Ovary (tissue), 9 donors: ENCODE data around the gene TRIO. TPM values are rescaled to one million over a fixed set of nuclear protein-coding genes. Genes with fewer than 3 reads are reported as not detected.

ENCODE experiments used
- DNase-seq, 5 donors: peaks; one replicate each; pipeline ENCODE4 v3.0.0-alpha.2; 2019 to 2020
- H3K27ac ChIP-seq, 2 donors: fragments of 200-600 bp; one replicate each; pipeline versions ENCODE4 v1.5.1 to v1.8.0; 2019 to 2022
- H3K27me3 ChIP-seq: fragments of 200-600 bp; one replicate; pipeline ENCODE4 v1.8.0; 2022
- H3K36me3 ChIP-seq: fragments of 200-600 bp; sonication (generic); one replicate; pipeline ENCODE4 v1.5.1; 2019
- H3K4me1 ChIP-seq: one replicate; pipeline ENCODE4 v1.8.1; 2013; ENCODE audit warnings: mild to moderate bottlenecking, moderate library complexity; ENCODE audit not compliant: insufficient read depth
- H3K4me3 ChIP-seq: fragments of 200-600 bp; sonication (generic); one replicate; pipeline ENCODE4 v1.5.1; 2017
- H3K9me3 ChIP-seq, 2 donors: fragments of 200-600 bp in 1 of 2; sonication (generic) in 1 of 2; one replicate each; pipeline versions ENCODE4 v1.5.1 to v1.8.1; 2013 to 2019; ENCODE audit warnings: mild to moderate bottlenecking in 1 of 2, moderate library complexity in 1 of 2
- EP300 ChIP-seq: sonication (generic); formaldehyde crosslinking; IDR thresholded peaks from one replicate; pipeline ENCODE4 v1.6.1; 2017; ENCODE audit warnings: antibody characterized with exemption
- POLR2A ChIP-seq: fragments of 450-650 bp; IDR thresholded peaks from one replicate; pipeline ENCODE4 v1.6.1; 2017; ENCODE audit warnings: antibody characterized with exemption, mild to moderate bottlenecking, moderate library complexity
- WGBS, 3 donors: extraction: QIAGEN DNeasy Blood & Tissue Kit in 1 of 3; methylation state at CpG; one replicate each; pipeline versions ENCODE4 v1.1.5 to v1.1.7; 2013 to 2017; 5-methylcytosine and 5-hydroxymethylcytosine counted together
- intact Hi-C, 4 donors: fragments of 100-400 bp; cut with DNase I; formaldehyde crosslinking; loops; one replicate each; pipeline versions ENCODE4 v1.11.0 to v1.15.1; 2022 to 2023
- polyA plus RNA-seq, 2 donors: library from polyadenylated mRNA; stranded (reverse); fragments of 200-250 nt in 1 of 2; fragments of 350-450 nt in 1 of 2; fragmentation: Illumina TruSeq in 1 of 2; extraction: RNeasy Lipid Tissue Mini Kit (QIAGEN cat#74804) in 1 of 2; gene quantifications; one replicate each; pipeline ENCODE4 v1.2.3, GENCODE V29; 2013 to 2014
- total RNA-seq, 7 donors: library from RNA; depleted of rRNA in 2 of 7; stranded (reverse); fragments of >200 nt in 2 of 7; fragmentation: NEBNext Ultra II Directional in 3 of 7; extraction: Animal tissue kit (Norgen Biotek cat#: 25700) in 3 of 7; gene quantifications; one replicate each; pipeline versions ENCODE4 v1.1.0 to v1.2.4, GENCODE V29; 2016 to 2023
- TF ChIP-seq, protein P1 (sequence below), 3 donors: fragments of 450-650 bp in 2 of 3; fragments of 200-600 bp in 1 of 3; IDR thresholded peaks; one replicate each; pipeline versions ENCODE4 v1.5.1 to v1.8.0; 2016 to 2022; ENCODE audit warnings: antibody characterized with exemption in 3 of 3, mild to moderate bottlenecking in 1 of 3
- donor health status: DM: no; HTN: no; CAD: no; lungs with moderate emphysema.
- donor health status: DM: no; HTN: no; CAD: no.
- donor health status: Bipolar disorder and iron deficiency.
- donor health status: DM: yes; HTN: yes; CAD: no.
- donor health status: DM: no; HTN: no; CAD: no.
- donor health status: DM: yes; HTN: yes; CAD: no.

The TRIO gene
- total and polyA plus RNA-seq, 9 donors = 58.4 to 268 (median 125) TPM

DNA sequence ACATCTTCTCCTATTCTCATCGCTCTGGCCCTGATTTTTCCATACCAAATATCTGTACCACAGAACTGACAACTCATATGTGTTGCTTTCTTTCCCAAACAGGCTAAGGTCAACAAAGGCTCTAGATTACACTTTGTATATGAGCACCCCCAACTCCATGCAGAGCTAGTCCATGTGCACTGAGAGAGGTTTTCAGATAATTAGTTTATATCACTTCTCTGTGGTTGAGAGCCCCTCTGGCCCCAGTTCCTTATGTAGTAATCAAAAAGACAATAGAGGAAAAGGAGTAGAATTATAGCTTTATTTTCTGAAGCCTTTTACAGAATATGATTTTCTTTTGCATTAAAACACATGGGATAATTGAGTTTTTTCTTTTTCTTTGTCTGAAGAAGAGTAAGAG, 120.0 kb downstream of the TRIO start:
- intact Hi-C loops = loop anchor here in 1 of 4 donors (10.0 kb wide), 1 partner anchor 118 kb away; the partner anchor contains the start of gene TRIO
- Histone ChIP-seq H3K36me3 (no peaks in the 10 kb centered on the region), H3K27me3 (no peaks in the 10 kb centered on the region), H3K9me3 (no peaks in the 10 kb centered on the region), H3K4me3 (no peak overlapping the region), H3K27ac (no peak overlapping the region), H3K4me1 (peaks cover 12% of the 10 kb centered on the region)
- no peak for DNase-seq
- 94 to 99% (median 95%) methylated on average over 1 of the region's 1 CpG for WGBS, 3 donors
- TF ChIP-seq POLR2A (no peak), EP300 (no peak)
- TF ChIP-seq, protein P1, sequence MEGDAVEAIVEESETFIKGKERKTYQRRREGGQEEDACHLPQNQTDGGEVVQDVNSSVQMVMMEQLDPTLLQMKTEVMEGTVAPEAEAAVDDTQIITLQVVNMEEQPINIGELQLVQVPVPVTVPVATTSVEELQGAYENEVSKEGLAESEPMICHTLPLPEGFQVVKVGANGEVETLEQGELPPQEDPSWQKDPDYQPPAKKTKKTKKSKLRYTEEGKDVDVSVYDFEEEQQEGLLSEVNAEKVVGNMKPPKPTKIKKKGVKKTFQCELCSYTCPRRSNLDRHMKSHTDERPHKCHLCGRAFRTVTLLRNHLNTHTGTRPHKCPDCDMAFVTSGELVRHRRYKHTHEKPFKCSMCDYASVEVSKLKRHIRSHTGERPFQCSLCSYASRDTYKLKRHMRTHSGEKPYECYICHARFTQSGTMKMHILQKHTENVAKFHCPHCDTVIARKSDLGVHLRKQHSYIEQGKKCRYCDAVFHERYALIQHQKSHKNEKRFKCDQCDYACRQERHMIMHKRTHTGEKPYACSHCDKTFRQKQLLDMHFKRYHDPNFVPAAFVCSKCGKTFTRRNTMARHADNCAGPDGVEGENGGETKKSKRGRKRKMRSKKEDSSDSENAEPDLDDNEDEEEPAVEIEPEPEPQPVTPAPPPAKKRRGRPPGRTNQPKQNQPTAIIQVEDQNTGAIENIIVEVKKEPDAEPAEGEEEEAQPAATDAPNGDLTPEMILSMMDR (IDR thresholded peaks at IDR 0.05) = no peak

DNA sequence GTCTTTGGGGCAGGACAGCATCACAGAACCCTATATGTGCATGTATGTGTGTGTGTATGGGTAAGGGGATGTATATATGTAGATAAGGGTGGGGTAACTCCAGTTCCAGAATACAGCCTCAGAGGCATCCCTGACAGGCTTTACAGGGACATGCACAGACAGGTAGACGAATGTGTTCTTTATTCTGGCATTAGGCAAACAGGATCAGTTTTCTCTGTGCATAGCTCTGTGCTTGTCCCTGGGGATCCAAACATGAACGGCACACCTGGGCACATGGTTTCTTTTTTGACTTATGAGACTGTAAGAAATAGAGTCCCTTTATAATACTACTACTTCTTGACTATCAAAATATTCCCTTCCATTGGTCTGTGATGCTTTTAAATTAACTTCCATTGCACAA, 120.6 kb downstream of the TRIO start:
- DNase-seq = no peak
- intact Hi-C loops = loop anchor here in 1 of 4 donors (10.0 kb wide), 1 partner anchor 119 kb away; the partner anchor contains the start of gene TRIO
- no peaks in the 10 kb centered on the region for H3K9me3 ChIP-seq
- H3K4me1 ChIP-seq = peaks cover 16% of the 10 kb centered on the region
- no peaks in the 10 kb centered on the region for H3K27me3 ChIP-seq
- no peak overlapping the region for H3K4me3 ChIP-seq
- 66 to 69% (median 67%) methylated on average over 2 of the region's 2 CpGs for WGBS, 3 donors
- H3K27ac ChIP-seq = no peak overlapping the region
- H3K36me3 ChIP-seq = no peaks in the 10 kb centered on the region
- TF ChIP-seq EP300 (no peak), POLR2A (no peak)
- TF ChIP-seq, protein P1 (IDR thresholded peaks at IDR 0.05) = no peak

DNA sequence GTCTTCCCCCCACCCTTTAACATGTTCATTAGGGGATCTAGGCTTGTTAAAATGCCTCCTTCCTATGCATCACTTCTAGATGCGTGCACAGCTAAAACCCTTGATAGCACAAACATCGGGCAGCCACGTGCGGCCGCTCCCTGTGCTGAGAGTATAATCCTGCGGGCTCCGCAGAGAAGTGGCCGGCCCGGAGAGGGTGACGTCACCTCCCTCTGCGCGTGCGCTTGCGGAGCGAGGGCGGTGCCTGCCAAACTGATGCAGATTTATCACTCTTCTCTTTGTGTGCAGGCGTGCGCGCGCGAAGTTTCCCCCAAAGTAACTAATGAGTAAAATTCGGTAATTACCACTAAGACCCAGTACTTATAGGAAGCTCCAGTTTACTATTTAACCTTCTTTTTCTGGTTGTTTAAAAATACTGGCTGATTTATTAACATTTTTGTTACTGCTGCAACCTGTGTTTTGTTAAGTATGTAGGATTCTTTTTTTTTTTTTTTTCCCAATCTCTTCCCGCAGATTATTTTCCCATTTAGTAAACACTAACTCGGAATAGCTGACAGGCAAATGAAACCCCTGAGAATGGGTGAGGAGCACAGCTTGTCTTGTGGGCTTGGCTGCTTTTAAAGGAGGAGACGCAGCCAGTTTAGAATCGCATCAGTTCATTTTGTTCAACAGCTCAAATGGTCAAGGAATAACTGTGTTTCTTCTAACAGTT, 121.6 kb downstream of the TRIO start:
- Histone ChIP-seq H3K4me1 (peaks cover 21% of the 10 kb centered on the region), H3K4me3 (peak overlapping the region; percentile 1), H3K27me3 (no peaks in the 10 kb centered on the region), H3K9me3 (no peaks in the 10 kb centered on the region), H3K27ac (peak overlapping the region in 1 of 2 donors; percentile 38), H3K36me3 (no peaks in the 10 kb centered on the region)
- TF ChIP-seq EP300 = no peak
- TF ChIP-seq POLR2A = peak; percentile 50
- WGBS, 3 donors = 1 to 2% (median 2%) methylated on average over 26 of the region's 26 CpGs
- intact Hi-C loops = loop anchor here in 3 of 4 donors (5.0 to 10.0 kb wide), 3 partner anchors 120 to 157 kb away; partner anchors contain the start of gene TRIO (in 2 of the 3)
- peak; percentile 89 to 94 (median 94) for DNase-seq

DNA sequence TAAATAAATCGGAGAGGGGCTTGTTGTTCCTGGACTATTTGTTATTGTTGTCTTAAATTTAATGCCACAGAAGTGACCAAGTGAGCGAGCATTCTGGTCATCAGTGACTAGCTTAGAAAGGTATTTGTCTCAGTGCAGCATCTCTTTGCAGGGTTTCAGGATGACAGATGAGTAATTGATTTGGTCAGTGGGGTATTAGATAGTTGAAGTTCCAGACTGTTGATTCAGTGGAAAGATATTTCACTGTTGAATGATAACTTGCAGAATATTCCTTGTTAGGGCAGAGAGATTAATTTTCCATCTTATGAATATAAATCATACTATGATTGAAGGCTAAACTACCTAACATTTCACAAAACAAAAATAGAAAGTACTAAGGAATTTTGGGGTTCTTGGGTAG, 122.4 kb downstream of the TRIO start:
- Histone ChIP-seq H3K36me3 (no peaks in the 10 kb centered on the region), H3K4me1 (peaks cover 25% of the 10 kb centered on the region), H3K4me3 (no peak overlapping the region), H3K9me3 (no peaks in the 10 kb centered on the region), H3K27me3 (no peaks in the 10 kb centered on the region), H3K27ac (no peak overlapping the region)
- intact Hi-C loops = loop anchor here in 3 of 4 donors (5.0 to 10.0 kb wide), 3 partner anchors 121 to 158 kb away; partner anchors contain the start of gene TRIO (in 2 of the 3)
- TF ChIP-seq POLR2A (no peak), EP300 (no peak)
- TF ChIP-seq, protein P1 (IDR thresholded peaks at IDR 0.05) = no peak
- WGBS, 3 donors = 69 to 72% (median 71%) methylated on average over 2 of the region's 2 CpGs
- no peak for DNase-seq

DNA sequence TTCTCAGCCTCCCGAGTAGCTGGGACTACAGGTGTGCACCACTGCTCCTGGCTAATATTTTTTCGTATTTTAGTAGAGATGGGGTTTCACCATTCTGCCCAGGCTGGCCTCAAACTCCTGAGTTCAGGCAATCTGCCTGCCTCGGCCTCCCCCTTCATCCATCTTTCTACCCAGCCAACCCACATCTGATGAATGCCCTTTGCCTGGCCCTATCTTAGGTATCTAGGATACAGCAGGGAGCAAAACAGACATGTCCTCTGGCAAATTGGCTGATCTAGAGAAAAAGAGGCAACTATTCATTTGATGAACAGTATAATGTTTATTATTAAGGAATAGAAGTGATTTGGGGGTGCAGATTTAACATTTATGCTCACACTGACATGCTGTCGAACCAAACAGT, 123.0 kb downstream of the TRIO start:
- no peak for DNase-seq
- Histone ChIP-seq H3K27ac (no peak overlapping the region), H3K27me3 (no peaks in the 10 kb centered on the region), H3K4me1 (peaks cover 25% of the 10 kb centered on the region), H3K4me3 (no peak overlapping the region), H3K9me3 (no peaks in the 10 kb centered on the region), H3K36me3 (no peaks in the 10 kb centered on the region)
- intact Hi-C loops = loop anchor here in 3 of 4 donors (5.0 to 10.0 kb wide), 3 partner anchors 121 to 159 kb away; partner anchors contain the start of gene TRIO (in 2 of the 3)
- 91 to 96% (median 93%) methylated on average over 4 of the region's 4 CpGs for WGBS, 3 donors
- TF ChIP-seq EP300 = no peak
- no peak for TF ChIP-seq POLR2A
- TF ChIP-seq, protein P1 (IDR thresholded peaks at IDR 0.05) = no peak
